Measurements from ENCODE around the gene MAP4K2.

DNA sequence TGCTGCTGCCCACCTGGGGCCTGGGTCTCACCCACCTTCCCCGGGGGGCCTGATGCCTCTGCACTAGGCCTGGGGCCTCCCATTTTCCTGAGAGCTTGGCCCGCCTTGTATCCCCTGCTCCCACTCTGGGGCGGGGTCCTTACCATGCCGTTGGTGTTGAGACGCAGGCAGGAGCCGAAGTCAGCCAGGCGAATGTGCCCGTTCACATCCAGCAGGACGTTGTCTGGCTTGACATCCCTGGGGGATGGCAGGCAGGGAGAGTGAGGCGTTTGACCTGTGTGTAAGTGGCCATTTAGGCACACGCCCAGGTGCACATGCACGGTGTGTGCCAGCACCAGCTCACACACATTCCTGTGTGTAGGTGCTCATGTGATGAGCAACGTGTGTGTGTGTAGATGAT lies 36.3 kb upstream of the MAP4K2 start:
- TF ChIP-seq, protein P1, sequence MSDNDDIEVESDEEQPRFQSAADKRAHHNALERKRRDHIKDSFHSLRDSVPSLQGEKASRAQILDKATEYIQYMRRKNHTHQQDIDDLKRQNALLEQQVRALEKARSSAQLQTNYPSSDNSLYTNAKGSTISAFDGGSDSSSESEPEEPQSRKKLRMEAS (CRISPR knock-in tag; IDR thresholded peaks at IDR 0.05), result 0 out of 2 replicates have a peak, but pooled peaks have one; percentile 22
- TF ChIP-seq NR2C2 (CRISPR knock-in tag; IDR thresholded peaks at IDR 0.05) (no peak), NR2C2 (tag; IDR thresholded peaks at IDR 0.05) (no peak), RCOR1 (IDR thresholded peaks at IDR 0.05; ENCODE audit: borderline replicate concordance in 1 of 2, low read depth in 2 of 2, low read length in 2 of 2) (no peak), HCFC1 (IDR thresholded peaks at IDR 0.05; ENCODE audit: low read depth, low read length) (no peak)

Measured in K562 (cell line).